ENCODE measurements around the gene TNXB.
"Not testable (repeated sequence)": the region's sequence is repeated elsewhere in the genome, so short reads cannot be mapped to it uniquely, and the experiment has no call there.

TNXB gene

GRCh38 chr6:32055756-32056155, 53.4 kb downstream of the TNXB start:
- not testable (repeated sequence) for ATAC-seq

DNA sequence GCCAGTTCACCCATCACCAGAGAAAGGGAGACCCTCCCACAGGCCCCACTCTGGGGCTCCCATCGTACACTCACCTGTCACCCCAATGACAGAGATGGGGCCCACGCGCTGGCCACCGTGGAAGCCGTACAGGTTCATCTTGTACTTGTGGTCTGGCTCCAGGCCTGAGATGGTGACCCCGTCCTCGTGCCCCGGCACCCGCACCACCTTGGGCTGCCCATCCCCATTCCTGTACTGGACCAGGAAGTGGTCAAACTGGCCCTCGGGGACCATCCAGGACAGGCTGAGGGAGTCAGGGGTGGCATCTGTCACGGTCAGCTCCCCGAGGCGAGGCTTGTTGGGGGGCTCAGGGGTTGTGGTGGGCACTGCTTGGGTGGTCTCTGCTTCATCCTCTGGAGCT, 55.8 kb downstream of the TNXB start:
- not testable (repeated sequence) for ATAC-seq

DNA sequence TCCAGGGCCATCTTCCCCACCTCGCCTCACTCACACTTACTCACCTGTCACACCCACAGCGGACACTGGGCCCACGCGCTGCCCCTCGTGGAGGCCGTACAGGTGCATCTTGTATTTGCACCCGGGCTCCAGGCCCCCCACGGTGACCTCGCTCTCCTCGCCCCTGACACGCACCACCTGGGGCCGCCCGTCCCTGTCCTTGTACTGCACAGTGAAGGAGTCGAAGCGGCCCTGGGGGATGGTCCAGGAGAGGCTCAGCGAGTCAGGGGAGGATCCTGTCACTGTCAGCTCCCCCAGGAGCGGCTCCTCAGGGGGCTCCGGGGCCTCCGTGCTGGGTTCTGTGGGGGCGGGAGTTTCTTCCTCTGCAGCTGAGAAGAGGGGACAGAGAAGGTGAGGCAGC, 56.5 kb downstream of the TNXB start:
- not testable (repeated sequence) for ATAC-seq

GRCh38 chr6:32050562-32050961, 58.6 kb downstream of the TNXB start:
- no peak for ATAC-seq

DNA sequence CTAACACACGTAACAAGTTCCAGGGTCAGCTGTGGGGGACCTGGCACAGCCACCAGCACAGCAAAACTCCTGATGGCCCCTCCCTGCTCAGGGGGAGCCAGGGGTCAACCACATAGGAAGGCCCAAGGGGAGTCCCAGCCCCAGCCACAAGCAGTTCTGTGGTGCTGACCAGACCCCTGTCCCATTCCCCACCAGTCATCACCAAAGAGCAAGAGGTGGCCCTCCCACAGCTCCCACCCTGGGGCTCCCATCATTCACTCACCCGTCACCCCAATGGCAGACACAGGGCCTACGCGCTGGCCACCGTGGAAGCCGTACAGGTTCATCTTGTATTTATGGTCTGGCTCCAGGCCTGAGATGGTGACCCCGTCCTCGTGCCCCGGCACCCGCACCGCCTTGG, 59.4 kb downstream of the TNXB start:
- not testable (repeated sequence) for ATAC-seq

DNA sequence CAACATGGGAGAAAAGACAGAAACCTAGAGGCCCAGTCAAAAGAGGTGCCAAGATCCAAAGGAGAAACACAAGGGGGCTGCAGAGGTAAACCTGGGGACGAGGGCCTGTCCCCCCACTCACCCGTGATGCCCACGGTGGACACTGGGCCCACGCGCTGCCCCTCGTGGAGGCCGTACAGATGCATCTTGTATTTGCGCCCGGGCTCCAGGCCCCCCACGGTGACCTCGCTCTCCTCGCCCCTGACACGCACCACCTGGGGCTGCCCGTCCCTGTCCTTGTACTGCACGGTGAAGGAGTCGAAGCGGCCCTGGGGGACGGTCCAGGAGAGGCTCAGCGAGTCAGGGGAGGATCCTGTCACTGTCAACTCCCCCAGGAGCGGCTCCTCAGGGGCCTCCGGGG, 60.0 kb downstream of the TNXB start:
- ATAC-seq, result not testable (repeated sequence)

DNA sequence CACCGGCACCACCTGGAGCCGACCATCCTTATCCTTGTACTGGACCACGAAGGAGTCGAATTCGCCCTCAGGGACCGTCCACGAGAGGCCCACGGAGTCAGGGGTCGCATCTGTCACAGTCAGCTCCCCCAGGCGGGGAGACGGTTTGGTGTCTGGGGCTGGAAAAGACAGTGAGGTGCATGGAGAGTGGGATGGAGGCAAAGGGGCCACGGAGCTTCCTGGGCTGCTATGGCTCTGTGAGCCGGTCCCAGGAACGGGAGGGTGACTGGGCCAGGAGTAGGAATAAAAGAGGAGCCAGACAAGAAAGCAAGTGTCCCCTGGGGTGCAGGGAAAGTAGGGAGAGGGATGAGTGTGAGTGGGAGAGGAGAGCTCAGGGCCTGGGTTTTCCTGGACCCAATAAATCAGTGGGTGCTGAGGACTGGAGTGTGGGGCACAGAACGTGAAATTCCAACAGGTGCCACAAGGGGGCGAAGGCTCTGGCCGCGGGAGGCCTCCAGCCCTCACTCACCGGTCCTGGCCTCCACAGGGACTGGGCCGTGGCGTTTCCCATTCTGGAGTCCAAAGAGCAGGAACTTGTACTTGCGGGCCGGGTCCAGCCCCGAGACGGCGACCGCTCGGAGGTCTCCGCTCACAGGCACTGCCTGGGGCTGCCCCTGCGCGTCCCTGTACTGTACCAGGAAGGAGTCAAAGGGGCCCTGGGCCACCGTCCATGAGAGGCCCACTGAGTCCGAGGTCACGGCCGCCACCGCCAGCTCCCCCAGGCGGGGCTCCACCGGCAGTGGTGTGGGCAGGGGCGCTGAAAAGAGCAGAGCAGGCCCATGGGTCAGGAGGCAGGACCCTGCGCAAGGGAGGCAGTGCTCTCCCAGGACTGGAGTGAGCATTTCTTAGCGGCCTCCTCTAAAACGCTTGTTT, 61.0 kb downstream of the TNXB start:
- peak; percentile 73 to 82 for ATAC-seq

DNA sequence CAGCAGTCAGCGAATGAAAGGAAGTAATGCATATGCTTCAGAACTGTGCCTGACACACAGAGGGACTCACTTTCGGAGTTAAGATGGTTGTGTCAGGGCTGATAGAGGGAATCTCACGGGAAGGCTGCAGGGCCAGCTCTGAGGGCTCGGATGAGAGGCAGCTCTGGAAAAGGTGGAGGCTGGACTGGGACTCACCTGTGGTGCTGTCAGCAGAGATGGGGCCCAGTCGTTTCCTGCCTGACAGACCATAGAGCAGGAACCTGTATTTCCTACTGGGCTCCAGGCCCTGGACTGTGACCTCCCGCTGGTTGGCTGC, 61.6 kb downstream of the TNXB start:
- no peak for ATAC-seq

GRCh38 chr6:32047084-32047478, 62.1 kb downstream of the TNXB start:
- no peak for ATAC-seq

DNA sequence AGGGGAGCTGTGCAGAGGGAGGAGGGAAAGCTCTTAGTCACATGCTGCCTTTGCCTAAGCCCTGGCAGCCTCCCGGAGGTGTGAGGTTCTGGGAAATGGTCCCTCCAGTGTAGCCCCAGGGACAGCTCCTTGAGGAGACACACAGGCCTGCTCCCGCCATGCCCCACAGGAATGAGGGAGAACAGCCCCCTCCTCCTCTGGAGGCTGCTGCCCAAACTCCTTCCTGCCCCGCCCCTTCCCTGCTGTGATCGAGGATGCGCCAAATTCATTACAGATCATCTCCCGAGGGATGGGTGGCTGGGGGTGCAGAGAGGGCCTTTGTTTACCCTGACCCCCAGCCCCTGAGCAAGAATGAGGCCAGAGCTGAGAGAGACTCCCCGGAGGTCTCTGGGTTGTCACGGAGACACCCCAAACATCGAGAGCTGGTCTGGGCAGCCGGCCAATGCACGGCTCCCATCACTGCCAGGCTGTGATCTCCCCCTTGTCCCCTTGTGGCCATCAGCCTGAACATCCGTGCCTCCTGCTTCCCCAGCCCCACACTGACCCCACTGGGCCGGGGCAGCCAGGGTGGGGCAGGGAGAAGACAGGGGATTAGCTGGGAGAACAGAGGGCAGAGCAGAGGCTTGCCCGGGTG, 62.6 kb downstream of the TNXB start:
- ATAC-seq, result no peak

- no peak for ATAC-seq
These were observed 63.2 kb downstream of the TNXB start for GRCh38 chr6:32045811-32046449.

- ATAC-seq, result not testable (repeated sequence)
These were observed 64.2 kb downstream of the TNXB start for GRCh38 chr6:32044916-32045315.

GRCh38 chr6:32043589-32044380, 65.4 kb downstream of the TNXB start:
- ATAC-seq, result not testable (repeated sequence)

DNA sequence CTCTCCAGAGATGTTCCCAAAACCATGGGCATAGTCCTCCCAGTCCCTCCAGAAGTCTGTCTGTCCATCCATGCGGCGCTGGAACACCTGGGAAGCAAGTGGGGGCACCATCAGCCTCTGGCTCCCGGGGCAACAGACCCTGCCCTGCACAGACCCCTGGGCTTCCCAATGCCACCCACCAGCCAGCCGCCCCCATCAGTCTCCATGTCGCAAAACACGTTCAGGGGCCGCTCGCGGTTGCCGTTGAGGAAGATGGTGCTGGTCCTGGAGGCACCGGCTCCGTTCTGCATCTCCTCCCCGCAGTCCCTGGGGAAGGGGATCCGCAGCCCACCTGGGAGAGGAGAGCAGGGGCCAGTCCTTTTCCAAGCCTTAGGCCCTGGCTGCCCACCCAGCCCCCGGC, 66.9 kb downstream of the TNXB start:
- ATAC-seq, result not testable (repeated sequence)

DNA sequence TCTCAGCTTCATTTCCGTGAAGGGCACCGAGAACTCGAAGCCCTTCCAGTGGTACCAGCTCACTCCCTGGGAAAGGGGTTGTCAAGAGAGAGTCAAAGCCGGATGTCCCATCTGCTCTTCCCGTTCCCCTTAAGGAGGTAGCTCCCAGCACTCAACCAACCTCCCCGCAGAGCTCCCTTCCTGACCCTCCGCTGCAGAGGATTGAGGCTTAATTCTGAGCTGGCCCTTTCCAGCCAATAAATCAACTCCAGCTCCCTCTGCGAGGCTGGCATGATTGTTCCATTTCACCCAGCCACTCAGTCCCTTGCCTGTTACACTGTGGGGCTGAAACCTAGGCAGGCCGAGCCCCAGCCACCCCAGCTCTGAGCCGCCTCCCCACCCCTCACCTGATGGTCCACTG, 67.8 kb downstream of the TNXB start:
- not testable (repeated sequence) for ATAC-seq

DNA sequence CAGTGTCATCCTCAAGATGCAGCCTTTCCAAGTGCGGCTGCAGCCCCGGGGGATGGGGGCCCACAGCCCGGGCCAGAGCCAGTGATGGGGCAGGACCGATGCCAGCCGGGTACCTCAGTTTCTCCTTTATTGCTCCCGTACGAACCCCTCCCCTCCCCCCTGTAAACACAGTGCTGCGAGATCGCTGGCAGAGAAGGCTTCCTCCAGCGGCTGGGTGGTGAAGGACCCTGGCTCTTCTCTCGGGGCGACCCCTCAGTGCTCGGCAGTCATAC, 68.2 kb downstream of the TNXB start:
- not testable (repeated sequence) for ATAC-seq

DNA sequence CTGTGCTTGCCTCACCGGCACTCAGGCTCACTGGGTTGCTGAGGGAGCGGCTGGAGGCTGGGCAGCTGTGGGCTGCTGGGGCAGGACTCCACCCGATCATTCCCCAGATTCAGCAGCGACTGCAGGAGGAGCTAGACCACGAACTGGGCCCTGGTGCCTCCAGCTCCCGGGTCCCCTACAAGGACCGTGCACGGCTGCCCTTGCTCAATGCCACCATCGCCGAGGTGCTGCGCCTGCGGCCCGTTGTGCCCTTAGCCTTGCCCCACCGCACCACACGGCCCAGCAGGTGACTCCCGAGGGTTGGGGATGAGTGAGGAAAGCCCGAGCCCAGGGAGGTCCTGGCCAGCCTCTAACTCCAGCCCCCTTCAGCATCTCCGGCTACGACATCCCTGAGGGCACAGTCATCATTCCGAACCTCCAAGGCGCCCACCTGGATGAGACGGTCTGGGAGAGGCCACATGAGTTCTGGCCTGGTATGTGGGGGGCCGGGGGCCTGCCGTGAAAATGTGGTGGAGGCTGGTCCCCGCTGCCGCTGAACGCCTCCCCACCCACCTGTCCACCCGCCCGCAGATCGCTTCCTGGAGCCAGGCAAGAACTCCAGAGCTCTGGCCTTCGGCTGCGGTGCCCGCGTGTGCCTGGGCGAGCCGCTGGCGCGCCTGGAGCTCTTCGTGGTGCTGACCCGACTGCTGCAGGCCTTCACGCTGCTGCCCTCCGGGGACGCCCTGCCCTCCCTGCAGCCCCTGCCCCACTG, 68.7 kb downstream of the TNXB start:
- not testable (repeated sequence) for ATAC-seq

- not testable (repeated sequence) for ATAC-seq
These were observed 69.5 kb downstream of the TNXB start for GRCh38 chr6:32039321-32040274.

GRCh38 chr6:32038878-32039277, 70.3 kb downstream of the TNXB start:
- not testable (repeated sequence) for ATAC-seq

DNA sequence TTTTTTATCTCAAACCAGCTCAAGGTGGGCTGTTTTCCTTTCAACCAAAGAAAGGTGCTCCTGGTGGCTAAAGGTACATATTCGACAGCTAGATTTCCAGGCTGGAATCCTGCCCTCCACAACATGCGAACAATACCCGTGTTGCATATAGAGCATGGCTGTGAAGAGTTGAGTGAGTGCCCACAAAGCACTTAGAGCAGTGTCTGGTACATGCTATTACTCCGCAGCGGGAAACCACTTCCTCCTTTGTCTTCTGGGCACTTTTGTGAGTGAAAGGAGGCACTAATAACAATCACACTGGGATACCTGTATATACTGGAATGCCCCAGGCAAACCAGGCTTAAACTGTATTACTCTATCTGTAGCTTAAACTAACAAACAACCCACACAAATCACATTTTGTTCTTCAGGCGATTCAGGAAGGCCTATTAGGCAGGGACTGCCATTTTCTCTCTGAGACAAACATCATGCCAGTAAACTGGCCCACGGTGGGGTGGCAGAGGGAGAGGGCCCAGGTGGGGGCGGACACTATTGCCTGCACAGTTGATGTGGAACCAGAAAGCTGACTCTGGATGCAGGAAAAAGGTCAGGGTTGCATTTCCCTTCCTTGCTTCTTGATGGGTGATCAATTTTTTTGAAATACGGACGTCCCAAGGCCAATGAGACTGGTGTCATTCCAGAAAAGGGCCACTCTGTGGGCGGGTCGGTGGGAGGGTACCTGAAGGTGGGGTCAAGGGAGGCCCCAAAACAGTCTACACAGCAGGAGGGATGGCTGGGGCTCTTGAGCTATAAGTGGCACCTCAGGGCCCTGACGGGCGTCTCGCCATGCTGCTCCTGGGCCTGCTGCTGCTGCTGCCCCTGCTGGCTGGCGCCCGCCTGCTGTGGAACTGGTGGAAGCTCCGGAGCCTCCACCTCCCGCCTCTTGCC, 71.3 kb downstream of the TNXB start, which contains the start of gene CYP21A2:
TSS of gene CYP21A2 (plus strand) at position 818 of the 927 bp plus-strand sequence. CDS start at position 826, 8 bp downstream.
- peak; percentile 60 to 69 for ATAC-seq

Measured in activated CD4-positive, CD25-positive, alpha-beta regulatory T cell treated with anti-CD3 and anti-CD28 coated beads, Interleukin-2, amount 50 U/mL, for 24 hours (primary cell).